GM12891 (cell line): ENCODE measurements around the gene PDGFD.

Experiments used
- PAX5 ChIP-seq: IDR thresholded peaks from 2 replicates; pipeline ENCODE4 v1.6.1; 2011; ENCODE audit warnings: low read length, moderate library complexity, mild to moderate bottlenecking; ENCODE audit not compliant: insufficient read depth, severe bottlenecking
- POLR2A ChIP-seq: IDR thresholded peaks from 2 replicates; pipeline ENCODE4 v1.6.1; 2011; ENCODE audit warnings: low read depth, low read length, control low read depth
- POLR2AphosphoS5 ChIP-seq: IDR thresholded peaks from 2 replicates; pipeline ENCODE4 v1.6.1; 2011; ENCODE audit warnings: low read depth, low read length, control low read depth
- SPI1 ChIP-seq: IDR thresholded peaks from 2 replicates; pipeline ENCODE4 v1.6.1; 2011; ENCODE audit warnings: low read depth, low read length, control low read depth

- no peak for TF ChIP-seq POLR2A
- no peak for TF ChIP-seq POLR2AphosphoS5
- TF ChIP-seq PAX5, result no peak
- no peak for TF ChIP-seq SPI1
Measured at GRCh38 chr11:104206936-104207335, 43.0 kb upstream of the PDGFD start.
